GM23248 (cell line): ENCODE data around the gene RAB30.

ENCODE experiments used
- EZH2 ChIP-seq: fragments of 200-600 bp; sonication (generic); IDR thresholded peaks from 2 replicates; pipeline ENCODE4 v1.6.1; 2018; ENCODE audit warnings: antibody characterized with exemption, mild to moderate bottlenecking; ENCODE audit not compliant: insufficient read depth, poor library complexity, severe bottlenecking
- EZH2phosphoT487 ChIP-seq: fragments of 200-600 bp; sonication (generic); IDR thresholded peaks from 2 replicates; pipeline ENCODE4 v1.6.1; 2018; ENCODE audit warnings: antibody characterized with exemption, moderate library complexity, mild to moderate bottlenecking, low read depth; ENCODE audit not compliant: insufficient read depth

DNA sequence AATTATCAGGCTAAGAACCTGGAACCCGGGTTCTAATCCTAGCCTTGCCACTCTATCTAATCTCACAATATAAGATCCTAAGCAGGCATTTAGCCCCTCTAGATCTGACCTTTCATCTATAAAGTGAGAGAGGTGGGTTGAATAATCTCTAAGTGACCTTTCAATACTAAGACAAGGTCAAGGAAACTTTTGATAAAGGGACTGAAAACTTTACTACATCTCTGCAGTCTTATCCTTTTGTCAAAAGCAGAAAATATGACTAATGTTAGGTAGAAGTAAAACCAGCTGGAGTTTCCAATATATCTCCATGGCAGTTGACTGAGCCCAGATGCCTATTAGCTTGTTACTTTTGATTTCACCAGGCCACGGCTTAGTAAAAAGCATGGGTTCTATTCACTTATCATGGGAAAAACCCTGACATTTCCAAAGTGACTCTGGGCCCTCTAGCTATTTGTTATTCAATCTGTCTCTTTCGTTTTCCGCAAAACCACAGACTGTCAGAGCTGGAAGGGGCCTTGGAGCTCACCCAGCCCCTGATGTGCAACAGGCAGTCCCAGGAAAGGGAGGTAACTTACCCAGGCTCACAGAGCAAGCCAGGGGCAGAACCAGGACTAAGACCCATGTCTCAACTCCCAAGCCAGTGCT, 75.8 kb downstream of the RAB30 start:
- TF ChIP-seq EZH2: no peak
- TF ChIP-seq EZH2phosphoT487: no peak
